Epithelial cell of esophagus (primary cell): Measurements from ENCODE around the gene RPS3.
A peak's percentile ranks its signal among the peaks of the same experiment; 100 is the strongest.

Experiments
- DNase-seq: peaks from one replicate; pipeline ENCODE4 v3.0.0; 2010; ENCODE audit warnings: low read depth
- H3K4me3 ChIP-seq: 2 replicates; pipeline ENCODE4 v1.5.1; 2011; ENCODE audit warnings: mild to moderate bottlenecking, low read length, control low read depth
- TF ChIP-seq, protein P1 (sequence below): IDR thresholded peaks from 2 replicates; pipeline ENCODE4 v1.5.1; 2011; ENCODE audit warnings: low read depth, mild to moderate bottlenecking, low read length, control low read depth, inconsistent platforms; ENCODE audit not compliant: insufficient read depth; ENCODE audit errors: missing control alignments

RPS3 gene

DNA sequence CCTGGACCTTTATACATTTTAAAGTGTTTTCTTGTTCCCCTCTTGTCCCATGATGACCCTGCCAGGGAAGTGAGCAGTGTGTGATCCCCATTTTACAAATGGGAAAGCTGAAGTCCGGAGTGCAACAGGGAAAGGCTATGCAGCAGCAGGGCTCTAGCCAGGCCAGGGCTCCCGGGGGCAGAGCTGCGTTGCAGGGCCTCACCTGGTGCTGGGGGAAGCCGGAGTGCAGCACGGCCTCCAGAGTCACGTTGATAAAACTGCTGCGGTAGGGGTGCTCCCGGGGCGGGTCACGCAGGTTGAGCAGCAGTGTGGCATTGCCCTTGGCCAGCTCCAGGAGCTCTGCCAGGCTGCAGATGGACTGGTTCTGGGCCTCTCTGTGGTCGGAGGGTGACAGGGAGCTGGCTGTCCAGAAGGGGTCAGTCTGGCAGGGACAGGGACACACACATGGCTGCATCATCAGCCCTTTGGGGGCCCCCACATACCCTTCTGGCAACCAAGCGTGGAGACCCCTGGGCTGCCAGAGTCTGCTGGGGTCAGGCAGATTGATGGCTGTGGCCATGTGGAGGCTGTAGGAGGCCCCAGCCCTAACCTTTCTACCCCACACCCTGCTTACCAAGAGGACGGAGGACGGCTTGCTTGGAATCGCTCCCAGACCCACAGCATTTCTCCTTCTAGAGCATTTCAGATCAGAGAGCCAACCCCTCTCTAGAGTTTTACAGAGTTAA lies 43.0 kb downstream of the RPS3 start:
- H3K4me3 ChIP-seq: no peak overlapping the region
- no peak for DNase-seq
- TF ChIP-seq, protein P1, sequence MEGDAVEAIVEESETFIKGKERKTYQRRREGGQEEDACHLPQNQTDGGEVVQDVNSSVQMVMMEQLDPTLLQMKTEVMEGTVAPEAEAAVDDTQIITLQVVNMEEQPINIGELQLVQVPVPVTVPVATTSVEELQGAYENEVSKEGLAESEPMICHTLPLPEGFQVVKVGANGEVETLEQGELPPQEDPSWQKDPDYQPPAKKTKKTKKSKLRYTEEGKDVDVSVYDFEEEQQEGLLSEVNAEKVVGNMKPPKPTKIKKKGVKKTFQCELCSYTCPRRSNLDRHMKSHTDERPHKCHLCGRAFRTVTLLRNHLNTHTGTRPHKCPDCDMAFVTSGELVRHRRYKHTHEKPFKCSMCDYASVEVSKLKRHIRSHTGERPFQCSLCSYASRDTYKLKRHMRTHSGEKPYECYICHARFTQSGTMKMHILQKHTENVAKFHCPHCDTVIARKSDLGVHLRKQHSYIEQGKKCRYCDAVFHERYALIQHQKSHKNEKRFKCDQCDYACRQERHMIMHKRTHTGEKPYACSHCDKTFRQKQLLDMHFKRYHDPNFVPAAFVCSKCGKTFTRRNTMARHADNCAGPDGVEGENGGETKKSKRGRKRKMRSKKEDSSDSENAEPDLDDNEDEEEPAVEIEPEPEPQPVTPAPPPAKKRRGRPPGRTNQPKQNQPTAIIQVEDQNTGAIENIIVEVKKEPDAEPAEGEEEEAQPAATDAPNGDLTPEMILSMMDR: no peak

DNA sequence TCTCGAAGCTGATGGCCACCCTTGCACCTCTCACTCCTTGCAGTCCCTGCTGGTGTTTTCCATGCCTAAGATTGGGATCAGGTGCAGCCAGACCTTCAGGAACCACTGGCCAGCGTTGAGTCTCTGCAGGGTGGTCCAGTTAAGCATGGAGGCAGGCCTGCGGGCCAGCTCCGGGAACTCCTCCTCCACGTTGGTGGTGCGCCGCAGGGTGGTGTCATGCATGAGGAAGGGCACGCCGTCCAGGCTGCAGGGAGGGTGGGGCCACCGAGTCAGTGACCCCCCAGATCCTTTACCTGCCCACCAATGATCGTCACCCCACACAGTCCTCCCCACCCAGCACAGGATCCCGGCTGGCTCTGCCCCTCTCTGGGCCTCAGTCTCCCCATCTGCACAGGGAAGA lies 43.7 kb downstream of the RPS3 start:
- DNase-seq: no peak
- TF ChIP-seq, protein P1: no peak

DNA sequence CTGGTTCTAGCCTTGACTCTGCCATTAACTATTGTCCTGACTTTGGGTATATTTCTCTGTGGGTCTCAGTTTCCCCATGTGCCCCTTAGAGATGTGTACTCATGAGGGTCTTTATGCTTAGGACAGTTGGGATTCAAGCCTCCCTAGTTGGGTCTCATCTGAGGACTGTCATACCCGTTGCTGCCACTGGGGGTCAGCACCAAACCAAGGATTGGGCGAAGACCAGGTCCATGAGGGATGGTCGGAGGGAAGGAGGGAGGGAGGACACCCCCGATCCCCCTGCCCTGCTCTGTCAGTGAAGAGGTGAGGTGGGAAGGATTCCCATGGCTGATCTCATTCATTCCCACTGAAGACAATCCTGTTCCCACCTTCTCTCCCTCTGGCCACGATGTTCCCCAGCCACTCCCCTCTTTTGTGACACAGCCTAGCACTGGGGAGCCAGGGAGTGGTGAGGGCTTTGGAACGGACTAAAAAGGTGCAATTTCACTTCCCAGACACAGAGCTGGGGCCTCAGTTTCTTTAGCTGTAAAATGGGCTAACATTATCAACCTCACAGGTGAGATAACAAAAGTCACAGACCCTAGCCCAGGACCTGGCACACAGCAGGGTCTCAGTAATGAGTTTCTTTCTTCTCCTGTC lies 46.1 kb downstream of the RPS3 start:
- DNase-seq: peak; percentile 53
- TF ChIP-seq, protein P1: peak; percentile 95
- no peak overlapping the region for H3K4me3 ChIP-seq

More for the DNA sequence above, 43.7 kb downstream of the RPS3 start:
- no peak overlapping the region for H3K4me3 ChIP-seq

DNA sequence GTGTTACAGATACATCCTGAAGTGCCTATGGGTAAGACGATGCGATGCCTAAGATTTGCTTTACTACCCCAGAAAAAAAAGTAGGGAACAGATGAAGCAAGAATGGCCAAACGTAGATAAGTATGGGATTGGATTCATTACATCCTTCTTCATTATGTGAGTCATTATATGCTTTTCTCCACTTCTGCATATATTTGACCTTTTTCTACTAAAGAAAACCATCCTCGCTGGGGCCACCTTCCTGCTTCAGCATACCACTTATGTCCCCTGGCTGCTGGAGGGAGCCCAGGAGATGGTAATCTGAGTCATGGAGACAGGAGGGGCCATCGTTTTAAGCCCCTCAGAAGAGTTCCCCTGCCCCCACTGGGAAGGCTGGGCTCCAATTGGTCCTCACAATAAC lies 48.1 kb downstream of the RPS3 start:
- DNase-seq: no peak

DNA sequence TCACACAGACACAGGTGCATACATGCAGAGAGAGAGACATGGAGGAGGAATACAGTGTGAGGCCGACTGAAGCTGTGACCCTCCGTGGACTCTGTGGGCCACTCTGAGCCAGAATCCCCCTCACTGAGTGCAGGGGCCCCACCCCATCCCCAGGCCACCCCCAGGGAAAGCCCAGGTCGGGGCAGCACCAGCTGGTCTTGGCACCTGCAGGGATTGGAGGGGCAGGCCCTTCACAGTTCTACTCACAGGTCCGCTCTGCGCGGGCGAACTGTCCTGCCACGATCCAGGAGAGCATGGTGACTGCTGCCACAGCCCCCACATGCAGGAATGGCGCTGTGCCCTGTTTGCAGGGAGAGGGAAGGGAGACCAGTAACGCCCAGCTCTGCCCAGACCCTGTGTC lies 50.0 kb downstream of the RPS3 start:
- H3K4me3 ChIP-seq: no peak overlapping the region
- TF ChIP-seq, protein P1: no peak
- no peak for DNase-seq

More for the DNA sequence above, 48.1 kb downstream of the RPS3 start:
- TF ChIP-seq, protein P1: no peak
- no peak overlapping the region for H3K4me3 ChIP-seq

DNA sequence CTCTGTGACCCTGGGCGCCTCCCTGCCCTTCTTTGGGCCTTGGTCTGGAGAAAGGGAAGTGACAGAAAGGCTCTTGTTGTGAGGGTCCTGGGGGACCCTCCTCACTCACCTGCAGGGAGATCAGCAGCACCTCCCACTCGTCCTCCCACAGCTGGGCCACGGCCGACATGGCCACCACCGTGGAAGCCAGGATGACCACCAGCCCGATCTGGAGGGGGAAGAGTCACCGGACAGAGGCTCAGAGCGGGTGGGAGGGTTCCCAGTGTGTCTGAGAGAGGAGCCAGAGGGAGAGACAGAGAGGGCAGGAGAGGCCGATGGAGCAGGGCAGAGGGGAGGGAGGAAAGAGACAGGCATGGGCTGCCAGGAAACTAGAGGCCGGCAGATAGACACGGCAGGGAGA lies 50.5 kb downstream of the RPS3 start:
- H3K4me3 ChIP-seq: no peak overlapping the region
- TF ChIP-seq, protein P1: no peak
- DNase-seq: no peak

DNA sequence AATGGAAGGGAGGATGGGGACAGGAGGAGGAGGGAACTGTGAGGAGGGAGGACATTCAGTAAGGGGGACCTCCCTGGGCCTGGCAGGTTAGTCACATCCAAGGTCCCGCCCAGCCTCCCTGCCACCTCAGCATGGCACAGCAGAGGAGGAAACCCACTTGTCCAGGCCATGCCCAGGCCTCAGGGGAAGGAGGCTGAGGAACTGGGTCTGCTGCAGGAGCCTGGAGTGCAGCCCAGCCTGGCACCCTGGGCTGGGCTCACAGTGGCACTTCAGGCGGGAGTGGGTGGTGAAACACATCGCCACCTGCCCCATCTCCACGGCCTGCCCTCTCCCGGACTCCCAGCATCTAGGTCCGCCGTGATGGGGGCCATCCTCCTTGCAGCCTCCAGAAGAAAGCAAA lies 50.9 kb downstream of the RPS3 start:
- TF ChIP-seq, protein P1: no peak
- peak; percentile 37 for DNase-seq
- no peak overlapping the region for H3K4me3 ChIP-seq
